GM18499 (cell line): ENCODE results near the gene HID1.
"Not testable (repeated sequence)": the region's sequence is repeated elsewhere in the genome, so short reads cannot be mapped to it uniquely, and the experiment has no call there.

Experiments
- ATAC-seq: cut with Tn5 transposase; IDR thresholded peaks from one replicate; pipeline ENCODE4 v1.9.1; 2021; ENCODE audit warnings: moderate number of reproducible peaks; ENCODE audit not compliant: insufficient read depth, unreplicated experiment

The HID1 gene

DNA sequence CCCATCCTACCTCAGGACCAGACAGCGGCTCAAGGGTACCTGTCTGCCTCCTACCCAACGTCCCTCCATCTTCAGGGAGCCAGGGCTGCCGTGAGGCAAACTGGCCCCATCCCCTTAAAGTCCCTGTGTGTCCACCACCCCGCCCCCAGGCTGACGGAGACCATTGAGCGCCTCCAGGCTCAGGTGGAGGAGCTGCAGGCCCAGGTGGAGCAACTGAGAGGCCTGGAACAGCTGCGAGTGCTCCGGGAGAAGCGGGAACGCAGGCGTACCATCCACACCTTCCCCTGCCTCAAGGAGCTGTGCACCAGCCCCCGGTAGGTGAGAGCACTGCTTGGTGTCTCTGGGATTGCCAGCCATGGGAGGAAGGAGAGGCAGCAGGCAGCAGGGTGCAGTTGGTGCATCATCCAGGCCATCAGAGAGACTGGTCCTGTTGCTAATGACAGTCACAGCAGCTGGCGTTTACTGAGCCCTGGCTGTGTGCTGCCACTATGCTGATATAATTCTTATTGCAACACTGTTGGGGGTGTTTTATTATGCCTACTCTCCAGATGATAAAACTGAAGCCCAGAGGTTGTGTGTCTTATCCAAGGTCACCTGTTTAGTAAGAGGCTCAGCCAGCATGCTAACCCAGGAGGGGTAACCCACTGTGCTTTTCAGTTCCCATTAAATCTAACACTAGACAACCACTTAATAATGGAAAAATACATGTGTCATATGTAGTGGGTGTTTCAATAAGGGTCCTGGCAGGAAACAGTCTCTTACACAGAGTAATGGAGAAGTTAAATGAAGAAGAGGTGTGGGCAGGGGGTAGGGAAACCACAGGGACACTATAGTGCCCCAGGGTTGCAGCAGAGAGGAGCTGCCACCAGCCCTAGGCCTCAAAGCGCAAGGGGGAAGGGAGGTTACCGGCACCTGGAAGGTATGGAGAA lies 29.6 kb upstream of the HID1 start:
- no peak for ATAC-seq

DNA sequence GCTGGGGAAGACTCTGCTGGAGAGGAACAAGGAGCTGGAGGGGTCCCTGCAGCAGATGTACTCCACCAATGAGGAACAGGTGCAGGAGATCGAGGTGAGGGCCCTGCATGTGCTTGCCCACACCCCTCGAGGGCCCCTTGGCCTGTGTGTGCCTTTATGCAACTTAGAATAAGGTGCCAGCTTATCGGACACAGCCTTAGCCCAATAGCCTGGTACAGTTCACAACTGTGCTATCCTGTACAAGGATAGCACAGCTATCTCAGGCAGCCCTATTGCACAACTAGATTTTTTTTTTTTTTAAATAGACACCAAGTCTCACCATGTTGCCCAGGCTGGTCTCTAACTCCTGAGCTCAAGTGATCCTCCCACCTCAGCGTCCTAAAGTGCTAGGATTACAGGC lies 27.0 kb upstream of the HID1 start:
- ATAC-seq: no peak

DNA sequence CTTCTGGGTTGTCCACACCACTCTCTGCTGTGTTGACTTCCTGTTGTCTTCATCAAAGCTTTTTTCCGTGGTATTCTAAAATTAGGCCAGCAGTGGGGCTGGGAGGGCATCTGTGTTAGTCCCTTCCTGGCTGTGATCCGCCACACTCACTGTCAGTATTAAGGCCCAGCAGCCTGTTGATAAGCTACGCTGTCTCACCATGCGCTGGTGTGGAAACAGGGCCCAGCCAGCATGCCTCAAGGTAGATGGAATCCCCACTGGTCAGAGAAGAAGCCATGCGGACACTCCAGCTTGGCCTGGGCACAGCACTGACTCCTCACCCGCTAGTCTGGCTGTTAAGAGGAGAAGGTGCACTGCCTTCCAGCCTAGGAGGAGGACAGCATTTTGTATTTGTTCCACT lies 26.2 kb upstream of the HID1 start:
- no peak for ATAC-seq

DNA sequence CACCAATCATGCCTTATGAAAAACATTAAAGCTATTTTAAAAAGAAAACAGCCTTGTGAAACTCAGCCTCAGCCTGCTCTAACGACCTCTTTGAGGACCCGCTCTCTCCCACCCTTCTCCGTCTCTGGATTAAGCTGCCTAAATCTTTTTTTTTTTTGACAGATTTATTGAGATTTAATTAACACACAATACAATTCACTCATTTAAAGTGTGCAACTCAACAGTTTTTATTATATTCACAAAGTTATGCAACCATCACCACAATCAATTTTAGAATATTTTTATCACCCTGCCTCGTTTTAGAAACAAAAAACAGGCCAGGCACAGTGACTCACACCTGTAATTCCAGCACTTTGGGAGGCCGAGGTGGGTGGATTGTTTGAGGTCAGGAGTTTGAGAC lies 23.3 kb upstream of the HID1 start:
- ATAC-seq: no peak

DNA sequence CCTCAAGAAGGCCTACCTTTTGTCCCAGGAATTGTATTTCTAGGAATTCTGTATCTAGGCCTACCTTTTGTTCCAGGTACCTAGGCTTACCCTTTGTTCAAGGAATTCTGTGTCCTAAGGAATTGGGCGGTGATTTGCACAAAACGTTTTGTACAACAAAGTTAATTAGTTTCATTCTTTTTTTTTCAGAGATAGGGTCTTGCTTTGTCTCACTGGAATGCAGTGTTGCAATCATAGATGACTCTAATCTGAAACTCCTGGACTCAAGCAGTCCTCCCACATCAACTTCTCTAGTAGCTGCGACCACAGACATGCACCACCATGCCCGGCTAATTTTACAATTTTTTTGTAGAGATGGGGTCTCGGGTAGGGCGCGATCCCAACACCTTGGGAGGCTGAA lies 21.9 kb upstream of the HID1 start:
- ATAC-seq: no peak

DNA sequence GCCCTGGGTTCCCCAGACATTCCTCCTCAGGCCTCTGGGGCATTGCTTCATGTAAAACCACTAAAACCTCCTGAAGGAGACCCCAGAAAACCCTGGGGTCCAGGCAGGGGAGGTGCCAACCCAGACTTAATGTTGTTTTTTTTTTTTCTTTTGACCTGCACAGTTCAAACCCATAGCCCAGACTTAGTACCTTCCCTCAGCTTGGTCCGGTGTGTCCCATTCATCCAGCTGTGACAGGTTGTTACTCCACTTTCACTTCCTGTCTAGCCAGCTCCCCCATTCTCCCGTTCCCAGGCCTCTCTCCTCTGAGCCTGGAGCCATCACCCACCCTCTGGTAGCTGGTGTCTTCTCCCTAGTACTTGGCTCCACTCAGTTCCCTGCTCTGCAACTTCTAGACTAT lies 19.7 kb upstream of the HID1 start:
- ATAC-seq: no peak

DNA sequence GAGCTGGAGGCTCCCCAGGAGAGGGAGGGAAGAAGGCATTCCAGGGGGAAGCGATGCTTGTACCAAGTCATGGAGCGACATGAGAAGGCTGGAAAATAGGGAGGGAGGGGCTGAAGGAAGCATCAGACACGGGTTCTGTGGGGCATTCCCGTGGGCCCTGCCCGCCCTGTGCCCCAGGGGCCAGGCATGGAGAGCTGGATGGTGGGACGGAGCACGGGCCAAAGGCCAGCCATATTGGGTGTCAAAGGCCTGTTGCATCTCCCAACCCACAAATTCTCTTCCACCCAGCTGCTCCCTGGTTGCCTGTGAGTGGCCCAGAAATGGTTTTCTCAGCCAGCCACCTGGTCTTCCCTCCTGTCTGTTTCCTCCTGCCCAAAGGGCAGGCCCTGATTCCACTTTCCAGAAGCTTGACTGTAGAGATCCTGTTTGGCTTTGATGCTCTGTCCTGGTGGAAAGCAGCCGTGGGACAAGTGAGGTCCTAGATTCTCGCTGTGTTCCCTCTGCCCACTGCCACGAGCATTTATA lies 18.1 kb upstream of the HID1 start:
- ATAC-seq: no peak

DNA sequence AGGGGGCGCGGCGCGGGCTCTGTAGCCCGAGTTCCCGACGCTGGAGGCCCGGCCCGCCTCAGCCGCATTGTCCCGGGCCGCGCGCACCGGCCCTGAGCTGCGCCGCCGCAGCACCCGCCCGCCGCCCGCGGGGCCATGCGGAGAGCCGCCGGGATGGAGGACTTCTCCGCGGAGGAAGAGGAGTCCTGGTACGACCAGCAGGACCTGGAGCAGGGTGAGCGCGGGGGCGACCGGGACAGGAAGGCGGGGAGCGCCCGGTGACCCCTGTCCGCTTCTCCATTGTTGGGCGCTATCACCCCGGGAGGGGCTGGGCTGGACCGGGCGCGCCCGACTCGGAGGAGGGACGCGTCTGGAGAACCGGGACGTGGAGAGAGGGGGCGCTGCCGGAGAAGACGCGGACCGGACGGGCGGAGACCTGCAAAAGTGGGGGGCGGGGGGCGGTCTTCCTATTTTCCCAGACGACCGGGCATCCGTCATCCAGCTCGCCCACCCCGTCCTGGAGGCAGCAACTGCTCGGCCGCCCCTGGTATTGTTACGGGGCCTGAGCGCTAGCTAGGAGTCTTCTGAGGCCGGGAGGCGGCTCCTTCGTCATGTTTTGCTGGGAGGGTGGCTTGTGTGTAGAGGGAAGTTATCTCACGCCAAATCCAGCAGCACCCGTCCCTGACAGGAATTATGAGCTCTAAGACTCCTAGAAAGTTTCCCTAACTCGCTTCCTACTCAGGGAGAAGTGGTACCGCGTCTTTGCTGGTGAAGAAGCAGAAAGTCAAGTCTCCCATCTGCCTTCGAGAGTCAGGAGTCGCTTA lies 15.6 kb upstream of the HID1 start:
- ATAC-seq: no peak

DNA sequence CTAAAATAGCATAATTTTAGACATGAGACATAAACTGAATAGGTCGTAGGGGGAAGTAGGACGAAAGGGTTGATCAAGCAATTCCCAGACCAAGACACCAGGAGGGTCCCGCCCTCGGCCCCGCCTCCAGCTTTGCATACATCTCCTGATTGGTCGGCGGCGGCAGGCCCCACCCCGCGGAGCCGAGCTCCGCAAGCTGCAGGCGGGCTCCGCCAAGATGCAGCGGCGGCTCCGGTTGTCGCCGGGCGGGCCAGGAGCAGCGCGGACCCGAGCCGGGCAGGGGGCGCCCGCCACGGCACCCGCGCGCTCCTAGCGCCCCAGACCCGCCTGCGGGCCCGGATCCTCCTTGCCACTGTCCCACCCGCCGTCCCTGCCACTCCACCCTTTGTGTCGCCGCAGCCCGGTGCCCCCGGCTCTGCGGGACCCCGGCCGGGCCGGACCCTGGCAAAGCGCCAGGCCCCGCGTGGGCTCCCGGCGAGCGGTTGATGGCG lies 14.9 kb upstream of the HID1 start, which contains the start of gene CDR2L:
CDR2L (plus strand) TSS at position 215 of the 491 bp plus-strand sequence. CDS start 412 bp downstream, outside the sequence.
- ATAC-seq: no peak

DNA sequence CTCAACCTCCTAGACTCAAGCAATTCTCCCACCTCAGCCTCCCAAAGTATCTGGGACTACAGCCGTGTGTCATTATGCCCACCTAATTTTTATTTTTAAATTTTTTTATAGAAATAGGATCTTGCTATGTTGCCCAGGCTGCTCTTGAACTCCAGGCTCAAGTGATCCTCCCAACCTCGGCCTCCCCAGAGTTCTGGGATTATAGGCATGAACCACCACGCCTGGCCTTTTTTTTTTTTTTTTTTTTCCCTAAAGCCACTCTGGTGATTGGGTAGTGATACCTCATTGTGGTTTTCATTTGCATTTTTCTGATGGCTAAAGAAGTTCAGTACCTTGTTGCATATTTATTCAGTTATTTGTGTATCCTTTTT lies 13.6 kb upstream of the HID1 start:
- ATAC-seq: no peak

DNA sequence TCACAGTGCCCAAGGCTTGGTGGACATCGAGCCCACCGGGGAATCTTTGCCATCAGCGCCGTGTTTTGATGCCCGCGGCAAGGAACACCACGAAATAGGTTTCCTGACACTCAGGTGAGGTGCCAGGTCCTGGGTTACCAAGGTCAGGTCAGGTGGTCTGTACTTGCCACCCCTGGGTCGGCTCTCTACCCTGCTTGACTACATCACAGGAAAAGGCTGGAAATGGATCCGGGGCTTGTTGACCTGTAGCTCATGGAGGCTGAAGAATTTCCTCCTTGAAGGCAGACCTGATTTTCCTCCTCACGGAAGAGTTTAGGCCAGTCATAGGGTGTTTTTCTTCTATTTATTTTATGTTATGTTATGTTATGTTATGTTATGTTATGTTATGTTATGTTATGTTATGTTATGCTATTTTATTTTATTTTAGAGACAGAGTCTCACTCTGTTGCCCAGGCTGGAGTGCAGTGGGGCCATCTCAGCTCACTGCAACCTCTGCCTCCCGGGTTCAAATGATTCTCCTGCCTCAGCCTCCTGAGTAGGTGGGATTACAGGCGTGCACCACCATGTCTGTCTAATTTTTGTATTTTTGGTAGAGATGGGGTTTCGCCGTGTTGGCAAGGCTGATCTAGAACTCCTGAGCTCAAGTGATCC lies 10.2 kb upstream of the HID1 start:
- ATAC-seq: not testable (repeated sequence)

DNA sequence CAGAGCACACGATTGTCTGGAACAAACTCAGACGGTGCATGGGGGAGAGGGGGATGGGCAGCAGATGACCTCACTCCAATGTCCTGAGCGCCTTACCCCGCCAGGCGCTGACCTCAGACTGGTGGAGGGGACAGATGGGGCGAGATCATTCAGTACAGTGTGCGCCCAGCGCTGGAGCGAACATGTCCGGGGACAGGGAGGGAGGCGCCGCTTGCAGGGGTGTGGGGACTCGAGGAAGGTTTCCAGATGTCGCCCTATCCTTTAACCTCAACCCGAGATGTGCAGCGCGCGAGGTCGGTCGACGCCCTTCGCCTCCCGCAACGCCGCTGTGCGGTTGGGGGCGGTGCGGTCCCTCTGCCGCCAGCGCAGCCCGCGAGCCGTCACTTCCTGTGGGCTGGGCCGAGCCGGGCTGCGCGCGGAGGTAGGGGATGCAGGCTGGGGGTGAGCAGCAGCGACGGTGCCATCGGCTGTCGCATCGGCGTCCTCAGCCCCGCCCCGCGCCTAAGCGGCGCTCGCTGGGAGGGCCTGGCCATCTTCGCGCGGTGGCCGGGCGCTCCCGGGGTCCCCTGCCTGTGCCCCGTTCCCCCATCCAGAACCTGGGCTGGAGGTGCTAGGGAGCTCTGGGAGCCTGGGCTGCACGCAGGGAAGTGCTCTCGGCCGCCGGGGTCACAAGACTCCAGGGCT lies 9.6 kb upstream of the HID1 start:
- no peak for ATAC-seq

DNA sequence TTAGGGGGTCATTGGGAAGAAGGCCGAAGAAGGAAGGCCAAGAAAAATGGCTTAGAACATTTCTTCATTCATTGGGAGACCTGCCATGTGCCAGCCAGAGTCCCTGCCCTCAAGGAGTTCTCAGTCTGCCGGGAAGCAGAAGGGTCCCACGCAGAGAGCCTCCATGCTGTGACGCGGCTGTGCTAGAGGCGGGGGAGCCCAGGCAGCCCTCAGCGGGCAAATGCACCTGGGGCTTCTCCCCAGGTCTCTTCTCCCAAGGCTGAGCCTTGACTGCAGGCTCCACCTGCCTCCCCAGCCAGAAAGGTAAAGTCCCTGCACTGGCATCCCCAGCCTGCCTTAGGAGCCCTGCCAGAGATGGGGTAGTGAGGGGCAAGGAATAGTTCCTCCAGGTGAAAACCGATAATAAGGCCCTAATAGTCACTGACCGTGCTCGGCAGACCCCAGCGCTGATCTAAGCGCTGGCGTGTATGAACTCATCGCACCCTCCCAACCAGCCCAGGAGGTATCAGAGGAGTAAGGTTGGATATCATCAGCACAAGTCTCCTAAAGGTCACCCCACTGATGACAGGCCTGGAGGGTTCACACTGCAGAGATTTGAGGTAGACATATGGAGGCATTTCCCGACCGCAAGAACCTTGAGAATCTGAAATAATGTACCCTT lies 8.9 kb upstream of the HID1 start:
- no peak for ATAC-seq

DNA sequence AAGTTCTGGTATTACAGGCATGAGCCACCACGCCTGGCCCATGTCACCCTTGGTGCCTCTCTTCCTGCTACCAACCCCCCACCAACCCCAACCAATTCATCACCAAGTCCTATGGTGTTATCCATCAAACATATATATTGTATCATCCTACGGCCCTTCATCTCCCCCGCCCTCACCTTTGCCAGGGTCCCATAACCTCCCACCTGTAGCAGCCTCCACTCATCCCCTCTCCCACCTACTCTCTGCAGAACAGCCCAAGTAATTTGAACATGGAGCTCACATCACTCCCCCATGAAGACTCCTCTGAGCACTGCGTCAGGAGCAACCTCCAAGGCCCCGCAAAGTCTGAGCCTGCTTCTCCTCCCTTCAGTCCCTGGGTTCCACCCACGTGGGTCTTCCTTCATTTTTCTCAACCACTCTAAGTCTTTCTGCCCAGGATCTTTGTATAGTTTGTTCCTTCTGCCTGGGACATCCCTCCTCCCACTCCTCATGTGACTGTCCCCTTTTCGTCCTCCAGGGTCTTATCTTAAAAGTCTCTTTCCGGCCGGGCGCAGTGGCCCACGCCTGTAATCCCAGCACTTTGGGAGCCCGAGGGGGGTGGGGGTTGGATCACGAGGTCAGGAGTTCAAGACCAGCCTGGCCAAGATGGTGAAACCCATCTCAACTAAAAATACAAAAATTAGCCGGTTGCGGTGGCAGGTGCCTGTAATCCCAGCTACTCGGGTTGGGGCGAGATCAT lies 7.0 kb upstream of the HID1 start:
- ATAC-seq: no peak

DNA sequence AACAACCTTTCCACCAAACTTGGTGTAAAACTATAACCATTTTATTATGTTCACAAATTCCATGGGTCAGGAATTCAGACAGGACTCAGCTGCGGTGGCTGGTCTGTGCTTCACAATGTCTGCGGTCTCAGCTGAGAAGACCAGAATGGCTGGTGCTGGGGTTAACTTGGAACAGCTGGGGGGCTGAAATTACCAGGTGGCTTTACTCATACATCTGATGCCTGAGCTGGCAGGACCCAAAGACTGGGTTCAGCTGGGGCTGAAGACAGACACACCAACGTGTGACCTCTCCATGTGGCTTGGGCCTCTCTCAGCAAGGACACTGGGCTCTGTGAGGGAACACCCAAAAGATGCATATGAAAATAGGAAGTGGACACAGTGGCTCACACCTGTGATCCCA lies 5.7 kb upstream of the HID1 start:
- ATAC-seq: no peak

DNA sequence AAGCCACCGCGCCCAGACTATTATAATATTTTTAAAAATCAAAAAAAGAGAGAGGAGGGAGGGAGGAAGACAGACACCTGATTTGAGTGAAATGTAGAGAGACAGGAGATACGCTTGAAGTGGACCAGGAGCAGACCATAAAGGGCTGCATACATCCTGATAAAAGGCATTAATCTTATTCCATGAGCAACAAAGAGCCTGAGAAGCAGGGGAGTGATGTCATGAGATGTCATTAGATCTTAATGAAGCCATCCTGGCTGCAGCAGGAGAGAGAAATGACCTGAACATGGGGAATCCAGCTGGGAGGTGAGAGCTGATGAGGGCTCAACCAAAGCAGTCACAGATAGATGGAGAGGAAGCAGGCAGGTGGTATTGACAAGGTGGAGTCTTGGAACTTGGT lies 5.2 kb upstream of the HID1 start:
- no peak for ATAC-seq

DNA sequence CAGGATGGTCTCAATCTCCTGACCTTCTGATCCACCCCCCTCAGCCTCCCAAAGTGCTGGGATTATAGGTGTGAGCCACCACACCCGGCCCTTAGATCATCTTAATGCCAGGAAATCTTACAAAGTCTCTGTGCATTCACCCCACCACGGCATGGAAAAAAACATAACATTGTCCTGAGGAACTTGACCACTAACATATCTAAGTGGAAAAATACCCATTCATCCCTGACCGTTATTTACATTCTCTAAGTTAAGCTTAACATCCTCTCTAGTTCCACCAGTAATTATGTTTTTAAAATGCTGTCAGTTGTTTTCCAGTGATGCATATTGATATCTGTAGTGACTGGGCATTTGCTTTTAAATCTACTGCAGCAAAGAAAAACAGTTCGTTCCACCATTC lies 3.4 kb upstream of the HID1 start:
- no peak for ATAC-seq

DNA sequence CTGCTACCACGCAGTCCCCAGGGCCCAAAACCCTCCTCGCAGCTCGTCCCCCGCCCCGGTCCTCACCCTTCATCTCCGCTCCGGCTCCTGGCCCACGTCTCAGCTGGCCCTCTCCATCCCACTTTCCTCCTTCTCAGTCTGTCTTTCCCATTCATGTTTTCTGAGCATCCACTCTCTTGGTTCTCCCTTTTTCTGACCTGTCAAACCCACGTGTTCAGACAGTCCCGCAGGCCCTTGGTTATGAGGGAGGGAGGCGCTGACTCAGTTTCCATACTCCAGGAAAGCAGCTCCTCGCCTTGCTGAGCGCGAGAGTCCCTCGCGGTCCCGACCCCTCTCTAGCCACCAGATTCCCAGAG lies 392 bp upstream of the HID1 start:
- no peak for ATAC-seq

DNA sequence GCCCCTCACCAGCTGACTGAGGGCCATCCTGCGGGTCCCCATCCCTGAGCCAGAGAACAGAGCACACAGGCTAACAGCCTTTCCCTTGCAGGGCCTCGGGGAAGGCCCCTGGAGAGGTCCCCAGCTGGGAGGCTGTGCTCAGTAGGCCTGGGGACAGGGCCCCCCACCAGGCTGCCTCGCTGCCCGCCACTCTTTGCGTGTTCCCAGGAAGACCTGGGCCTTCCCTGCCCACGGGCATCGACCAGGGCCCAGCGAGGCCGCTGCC lies 785 bp downstream of the HID1 start:
- ATAC-seq: no peak
